ENCODE results near the gene UMODL1.
A peak's percentile ranks its signal among the peaks of the same experiment; 100 is the strongest.

The UMODL1 gene

DNA sequence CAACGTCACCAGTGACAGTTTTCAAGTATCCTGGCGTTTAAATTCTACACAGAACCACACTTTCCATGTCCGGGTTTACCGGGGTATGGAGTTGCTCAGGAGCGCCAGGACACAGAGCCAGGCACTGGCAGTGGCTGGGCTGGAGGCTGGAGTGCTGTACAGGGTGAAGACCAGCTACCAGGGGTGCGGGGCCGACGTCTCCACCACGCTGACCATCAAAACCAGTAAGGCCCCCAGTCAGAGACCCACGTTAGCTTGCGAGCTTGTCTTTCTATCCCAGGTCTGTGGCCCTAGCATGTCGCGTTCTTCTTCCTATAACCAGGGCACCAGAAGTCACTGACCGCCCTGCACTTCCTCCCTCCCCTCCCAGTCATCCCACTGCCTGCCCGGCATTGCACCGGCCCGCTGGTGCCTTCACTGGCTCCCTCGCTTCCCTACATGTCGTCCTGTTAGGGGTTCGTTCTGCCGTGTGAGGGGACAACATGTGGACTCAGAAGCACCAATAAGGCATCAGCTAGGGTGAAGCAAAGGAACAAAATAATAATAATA is 27.9 kb downstream of the UMODL1 start:
- H3K27me3 ChIP-seq (replicated peaks; ENCODE audit: insufficient read depth, low read length), result no peaks in the 10 kb centered on the region
- H3K36me3 ChIP-seq (replicated peaks; ENCODE audit: insufficient read depth, low read length), result no peaks in the 10 kb centered on the region
- H3K9me3 ChIP-seq (replicated peaks; ENCODE audit: insufficient read depth, low read length), result no peaks in the 10 kb centered on the region
- H3K9ac ChIP-seq (ENCODE audit: low read length), result no peak overlapping the region
- TF ChIP-seq EZH2 (optimal IDR thresholded peaks at IDR 0.05; ENCODE audit: low read depth, low read length), result no peak
- TF ChIP-seq, protein P1, sequence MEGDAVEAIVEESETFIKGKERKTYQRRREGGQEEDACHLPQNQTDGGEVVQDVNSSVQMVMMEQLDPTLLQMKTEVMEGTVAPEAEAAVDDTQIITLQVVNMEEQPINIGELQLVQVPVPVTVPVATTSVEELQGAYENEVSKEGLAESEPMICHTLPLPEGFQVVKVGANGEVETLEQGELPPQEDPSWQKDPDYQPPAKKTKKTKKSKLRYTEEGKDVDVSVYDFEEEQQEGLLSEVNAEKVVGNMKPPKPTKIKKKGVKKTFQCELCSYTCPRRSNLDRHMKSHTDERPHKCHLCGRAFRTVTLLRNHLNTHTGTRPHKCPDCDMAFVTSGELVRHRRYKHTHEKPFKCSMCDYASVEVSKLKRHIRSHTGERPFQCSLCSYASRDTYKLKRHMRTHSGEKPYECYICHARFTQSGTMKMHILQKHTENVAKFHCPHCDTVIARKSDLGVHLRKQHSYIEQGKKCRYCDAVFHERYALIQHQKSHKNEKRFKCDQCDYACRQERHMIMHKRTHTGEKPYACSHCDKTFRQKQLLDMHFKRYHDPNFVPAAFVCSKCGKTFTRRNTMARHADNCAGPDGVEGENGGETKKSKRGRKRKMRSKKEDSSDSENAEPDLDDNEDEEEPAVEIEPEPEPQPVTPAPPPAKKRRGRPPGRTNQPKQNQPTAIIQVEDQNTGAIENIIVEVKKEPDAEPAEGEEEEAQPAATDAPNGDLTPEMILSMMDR (IDR thresholded peaks at IDR 0.05; ENCODE audit: low read length), result no peak
- no peak for TF ChIP-seq EZH2phosphoT487 (IDR thresholded peaks at IDR 0.05; ENCODE audit: low read length)
- no peaks in the 10 kb centered on the region for H3K79me2 ChIP-seq (ENCODE audit: low read length)
- DNase-seq, result no peak
- H3F3A ChIP-seq (ENCODE audit: insufficient read depth, low read length), result peaks cover 6% of the 10 kb centered on the region; the same call in 1 of the 2 replicates
- H3K27ac ChIP-seq (ENCODE audit: low read length), result no peak overlapping the region
- no peak overlapping the region for H3K4me3 ChIP-seq (ENCODE audit: low read length)
- no peak overlapping the region for H3K4me2 ChIP-seq (ENCODE audit: low read depth, low read length)
- peaks cover 13% of the 10 kb centered on the region for H3K4me1 ChIP-seq (ENCODE audit: low read length)
- no peak overlapping the region for H2AFZ ChIP-seq (ENCODE audit: low read length)
- H3K9me2 ChIP-seq (replicated peaks; ENCODE audit: insufficient read depth, low read length), result no peaks in the 10 kb centered on the region
- no peaks in the 10 kb centered on the region for H4K20me1 ChIP-seq (ENCODE audit: insufficient read depth, low read length)

DNA sequence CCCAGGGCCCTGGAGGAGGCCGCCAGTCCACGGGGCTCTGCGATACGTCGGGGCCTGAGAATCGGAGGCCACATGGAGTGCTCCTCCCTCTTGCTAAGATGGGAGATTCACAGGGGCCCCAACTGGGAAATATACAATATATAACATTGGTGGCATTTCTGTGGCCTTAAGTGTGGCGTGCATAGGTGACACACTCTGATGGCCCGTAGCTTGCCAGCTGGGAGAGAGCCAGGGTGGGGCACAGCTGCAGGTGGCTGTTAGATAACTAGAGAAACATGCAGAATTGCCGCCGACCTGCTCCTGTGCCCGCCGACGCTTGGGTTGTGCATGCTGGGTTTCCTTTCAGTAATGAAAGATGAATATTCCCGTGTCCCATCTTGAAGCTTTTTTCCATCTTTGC is 30.1 kb downstream of the UMODL1 start:
- DNase-seq, result no peak
- Histone ChIP-seq H3K27ac (ENCODE audit: low read length) (no peak overlapping the region), H3K4me2 (ENCODE audit: low read depth, low read length) (no peak overlapping the region), H3K4me1 (ENCODE audit: low read length) (peaks cover 13% of the 10 kb centered on the region), H3K36me3 (replicated peaks; ENCODE audit: insufficient read depth, low read length) (no peaks in the 10 kb centered on the region), H3K79me2 (ENCODE audit: low read length) (no peaks in the 10 kb centered on the region), H4K20me1 (ENCODE audit: insufficient read depth, low read length) (no peaks in the 10 kb centered on the region), H3K9ac (ENCODE audit: low read length) (no peak overlapping the region), H3K27me3 (replicated peaks; ENCODE audit: insufficient read depth, low read length) (no peaks in the 10 kb centered on the region), H3K9me3 (replicated peaks; ENCODE audit: insufficient read depth, low read length) (no peaks in the 10 kb centered on the region), H2AFZ (ENCODE audit: low read length) (no peak overlapping the region), H3K4me3 (ENCODE audit: low read length) (no peak overlapping the region), H3K9me2 (replicated peaks; ENCODE audit: insufficient read depth, low read length) (no peaks in the 10 kb centered on the region), H3F3A (ENCODE audit: insufficient read depth, low read length) (peaks cover 6% of the 10 kb centered on the region; the same call in 1 of the 2 replicates)
- TF ChIP-seq EZH2 (optimal IDR thresholded peaks at IDR 0.05; ENCODE audit: low read depth, low read length) (no peak), EZH2phosphoT487 (IDR thresholded peaks at IDR 0.05; ENCODE audit: low read length) (no peak)
- TF ChIP-seq, protein P1 (IDR thresholded peaks at IDR 0.05; ENCODE audit: low read length), result no peak

DNA sequence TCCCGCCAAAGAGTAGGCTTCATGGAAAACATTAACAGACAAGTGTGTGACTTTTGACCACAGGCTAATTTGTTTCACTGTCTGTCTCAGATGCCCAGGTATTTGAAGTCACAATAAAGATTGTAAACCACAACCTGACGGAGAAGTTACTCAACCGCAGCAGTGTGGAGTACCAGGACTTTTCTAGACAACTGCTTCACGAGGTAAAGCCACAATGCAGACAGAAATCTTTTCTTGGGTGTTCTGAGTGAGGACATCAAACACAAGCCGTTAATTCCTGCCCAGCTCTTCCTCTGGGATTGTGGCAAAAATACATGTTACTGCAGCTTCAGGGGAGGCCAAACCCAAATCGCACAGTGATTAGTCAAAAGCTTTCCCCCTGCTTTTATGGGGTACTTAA is 31.0 kb downstream of the UMODL1 start:
- Histone ChIP-seq H3K36me3 (replicated peaks; ENCODE audit: insufficient read depth, low read length) (no peaks in the 10 kb centered on the region), H3K9me2 (replicated peaks; ENCODE audit: insufficient read depth, low read length) (no peaks in the 10 kb centered on the region), H3F3A (ENCODE audit: insufficient read depth, low read length) (peaks cover 6% of the 10 kb centered on the region; the same call in 1 of the 2 replicates), H3K9ac (ENCODE audit: low read length) (no peak overlapping the region), H4K20me1 (ENCODE audit: insufficient read depth, low read length) (no peaks in the 10 kb centered on the region), H3K79me2 (ENCODE audit: low read length) (no peaks in the 10 kb centered on the region), H3K27ac (ENCODE audit: low read length) (no peak overlapping the region), H3K4me3 (ENCODE audit: low read length) (no peak overlapping the region), H3K4me1 (ENCODE audit: low read length) (peaks cover 16% of the 10 kb centered on the region), H2AFZ (ENCODE audit: low read length) (no peak overlapping the region), H3K9me3 (replicated peaks; ENCODE audit: insufficient read depth, low read length) (no peaks in the 10 kb centered on the region), H3K27me3 (replicated peaks; ENCODE audit: insufficient read depth, low read length) (no peaks in the 10 kb centered on the region), H3K4me2 (ENCODE audit: low read depth, low read length) (no peak overlapping the region)
- TF ChIP-seq, protein P1 (IDR thresholded peaks at IDR 0.05; ENCODE audit: low read length), result no peak
- TF ChIP-seq EZH2 (optimal IDR thresholded peaks at IDR 0.05; ENCODE audit: low read depth, low read length) (no peak), EZH2phosphoT487 (IDR thresholded peaks at IDR 0.05; ENCODE audit: low read length) (no peak)
- peak; percentile 64 for DNase-seq

All from MM.1S (cell line).